HG03571 (cell line): Measurements from ENCODE around the gene DMD.
"Not testable (repeated sequence)": the region's sequence is repeated elsewhere in the genome, so short reads cannot be mapped to it uniquely, and the experiment has no call there.

Experiments
- ATAC-seq: cut with Tn5 transposase; IDR thresholded peaks from one replicate; pipeline ENCODE4 v1.9.1; 2021; ENCODE audit not compliant: unreplicated experiment

DMD gene

GRCh38 chrX:32289356-32289755, 922.0 kb downstream of the DMD start:
- no peak for ATAC-seq

GRCh38 chrX:32281853-32282252, 929.5 kb downstream of the DMD start:
- no peak for ATAC-seq

- no peak for ATAC-seq
Measured at GRCh38 chrX:32280921-32281320, 930.4 kb downstream of the DMD start.

GRCh38 chrX:32280489-32280888, 930.9 kb downstream of the DMD start:
- ATAC-seq, result no peak

GRCh38 chrX:32276153-32276552, 935.2 kb downstream of the DMD start:
- no peak for ATAC-seq

GRCh38 chrX:32269866-32270265, 941.5 kb downstream of the DMD start:
- no peak for ATAC-seq

- no peak for ATAC-seq
Measured at GRCh38 chrX:32268207-32268606, 943.1 kb downstream of the DMD start.

- no peak for ATAC-seq
Measured at GRCh38 chrX:32267796-32268195, 943.6 kb downstream of the DMD start.

- ATAC-seq, result not testable (repeated sequence)
Measured at GRCh38 chrX:32246675-32247074, 964.7 kb downstream of the DMD start.

- no peak for ATAC-seq
Measured at GRCh38 chrX:32195611-32196010, 1015.7 kb downstream of the DMD start.

GRCh38 chrX:32191316-32191715, 1020.0 kb downstream of the DMD start:
- ATAC-seq, result no peak

GRCh38 chrX:32185160-32185559, 1026.2 kb downstream of the DMD start:
- ATAC-seq, result no peak

GRCh38 chrX:32183066-32183465, 1028.3 kb downstream of the DMD start:
- ATAC-seq, result no peak

- no peak for ATAC-seq
Measured at GRCh38 chrX:32176510-32176909, 1034.8 kb downstream of the DMD start.

- ATAC-seq, result no peak
Measured at GRCh38 chrX:32170481-32170880, 1040.9 kb downstream of the DMD start.

- ATAC-seq, result no peak
Measured at GRCh38 chrX:32155044-32155638, 1056.2 kb downstream of the DMD start.

- no peak for ATAC-seq
Measured at GRCh38 chrX:32153585-32153984, 1057.8 kb downstream of the DMD start.

- no peak for ATAC-seq
Measured at GRCh38 chrX:32150141-32150540, 1061.2 kb downstream of the DMD start.

GRCh38 chrX:32141841-32142240, 1069.5 kb downstream of the DMD start:
- ATAC-seq, result no peak

GRCh38 chrX:32139476-32139875, 1071.9 kb downstream of the DMD start:
- ATAC-seq, result no peak

GRCh38 chrX:32137525-32137924, 1073.8 kb downstream of the DMD start:
- ATAC-seq, result no peak

- no peak for ATAC-seq
Measured at GRCh38 chrX:32126997-32127396, 1084.4 kb downstream of the DMD start.

- no peak for ATAC-seq
Measured at GRCh38 chrX:32118832-32119231, 1092.5 kb downstream of the DMD start.
